GM19023 (cell line): ENCODE data around the gene TBC1D3B.
"Not testable (repeated sequence)": the region's sequence is repeated elsewhere in the genome, so short reads cannot be mapped to it uniquely, and the experiment has no call there.

ENCODE experiments used
- ATAC-seq: cut with Tn5 transposase; IDR thresholded peaks from one replicate; pipeline ENCODE4 v1.9.1; 2021; ENCODE audit warnings: mild to moderate bottlenecking, moderate library complexity; ENCODE audit not compliant: unreplicated experiment

TBC1D3B gene

DNA sequence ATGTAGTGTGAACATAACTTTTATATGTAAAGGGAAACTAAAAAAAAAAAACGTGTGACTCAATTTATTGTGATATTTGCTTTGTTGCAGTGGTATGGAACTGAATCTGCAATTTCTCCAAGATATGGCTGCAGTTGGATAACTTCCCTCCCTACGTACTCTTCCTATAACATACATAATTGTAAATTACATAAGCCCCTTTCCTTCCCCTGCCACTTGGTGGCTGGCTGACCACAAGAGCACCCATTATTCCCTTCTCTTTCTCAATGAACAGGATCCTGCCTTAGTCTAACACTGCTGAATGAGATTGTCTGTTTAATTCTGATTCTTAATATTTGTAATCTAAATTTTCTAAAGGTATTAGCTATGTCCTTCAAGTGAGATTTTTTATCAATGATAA is 45.0 kb downstream of the TBC1D3B start:
- no peak for ATAC-seq

DNA sequence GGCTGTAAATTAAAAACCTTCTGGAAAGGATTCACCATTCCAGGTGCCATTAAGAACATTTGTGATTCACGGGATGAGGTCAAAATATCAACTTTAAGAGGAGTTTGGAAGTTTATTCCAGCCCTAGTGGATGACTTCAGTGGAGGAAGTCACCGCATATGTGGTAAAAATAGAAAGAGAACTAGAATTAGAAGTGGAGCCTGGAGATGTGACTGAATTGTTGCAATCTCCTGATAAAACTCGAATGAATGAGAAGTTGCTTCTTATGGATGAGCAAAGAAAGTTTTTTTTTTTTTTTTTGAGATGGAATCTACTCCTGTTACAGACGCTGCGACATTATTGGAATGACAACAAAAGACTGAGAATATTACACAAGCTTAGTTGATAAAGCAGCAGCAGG is 46.1 kb downstream of the TBC1D3B start:
- no peak for ATAC-seq

DNA sequence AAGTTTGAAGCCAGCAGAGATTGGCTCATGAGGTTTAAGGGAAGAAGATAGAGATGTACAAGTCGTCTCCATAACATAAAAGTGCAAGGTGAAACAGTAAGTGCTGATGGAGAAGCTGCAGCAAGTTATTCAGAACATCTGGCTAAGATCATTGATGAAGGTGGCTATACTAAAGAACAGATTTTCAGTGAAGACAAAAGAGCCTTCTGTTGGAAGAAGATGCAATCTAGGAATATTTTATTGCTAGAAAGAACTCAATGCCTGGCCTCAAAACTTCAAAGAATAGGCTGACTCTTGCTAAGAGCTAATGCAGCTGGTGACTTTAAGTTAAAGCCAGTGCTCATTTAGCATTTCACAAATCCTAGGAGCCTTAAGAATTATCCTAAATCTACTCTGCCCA is 46.8 kb downstream of the TBC1D3B start:
- ATAC-seq, result no peak

DNA sequence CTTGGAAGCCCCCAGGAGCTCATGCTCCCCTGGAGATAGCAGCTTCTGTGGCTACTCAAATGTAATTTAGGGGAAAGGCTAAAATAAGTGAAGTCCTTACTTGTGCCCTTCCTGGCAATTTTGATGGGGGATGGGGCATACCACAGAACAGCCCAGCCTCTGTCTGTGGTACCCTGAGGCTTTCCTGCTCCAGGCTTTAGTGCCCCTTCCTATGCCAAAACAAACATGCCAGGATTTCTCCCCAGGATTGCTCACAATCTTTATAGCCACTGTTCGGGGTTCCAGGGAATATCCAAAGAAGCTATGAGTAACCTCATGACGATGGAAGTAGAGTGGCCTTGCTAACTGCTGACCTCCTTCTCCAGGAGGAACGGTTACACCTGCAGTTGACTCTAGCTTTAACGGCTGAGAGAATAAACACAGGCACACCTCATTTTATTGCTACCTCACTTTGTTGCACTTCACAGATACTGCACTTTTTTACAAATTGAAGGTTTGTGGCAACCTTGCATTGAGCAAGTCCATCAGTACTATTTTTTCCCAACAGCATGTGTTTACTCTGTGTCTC is 47.9 kb downstream of the TBC1D3B start:
- no peak for ATAC-seq

DNA sequence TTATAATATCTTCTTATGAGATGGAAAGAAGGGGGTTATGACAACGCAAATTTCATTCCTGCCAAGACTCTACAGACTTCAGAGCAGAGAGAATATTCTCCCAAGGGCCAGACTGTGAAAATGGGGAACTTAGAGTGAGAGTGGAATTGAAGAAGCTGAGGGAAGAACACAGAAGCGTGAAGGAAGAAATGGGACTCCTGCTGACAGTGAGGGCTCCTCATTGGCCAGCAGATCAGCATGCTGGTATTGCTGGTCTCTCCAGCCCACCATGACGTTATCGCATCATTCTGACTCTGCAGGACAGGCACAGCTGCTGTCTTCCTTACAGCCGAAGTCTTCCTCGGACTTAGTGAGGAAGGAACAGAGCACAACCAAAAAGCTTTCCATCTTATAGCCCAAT is 48.5 kb downstream of the TBC1D3B start:
- no peak for ATAC-seq

DNA sequence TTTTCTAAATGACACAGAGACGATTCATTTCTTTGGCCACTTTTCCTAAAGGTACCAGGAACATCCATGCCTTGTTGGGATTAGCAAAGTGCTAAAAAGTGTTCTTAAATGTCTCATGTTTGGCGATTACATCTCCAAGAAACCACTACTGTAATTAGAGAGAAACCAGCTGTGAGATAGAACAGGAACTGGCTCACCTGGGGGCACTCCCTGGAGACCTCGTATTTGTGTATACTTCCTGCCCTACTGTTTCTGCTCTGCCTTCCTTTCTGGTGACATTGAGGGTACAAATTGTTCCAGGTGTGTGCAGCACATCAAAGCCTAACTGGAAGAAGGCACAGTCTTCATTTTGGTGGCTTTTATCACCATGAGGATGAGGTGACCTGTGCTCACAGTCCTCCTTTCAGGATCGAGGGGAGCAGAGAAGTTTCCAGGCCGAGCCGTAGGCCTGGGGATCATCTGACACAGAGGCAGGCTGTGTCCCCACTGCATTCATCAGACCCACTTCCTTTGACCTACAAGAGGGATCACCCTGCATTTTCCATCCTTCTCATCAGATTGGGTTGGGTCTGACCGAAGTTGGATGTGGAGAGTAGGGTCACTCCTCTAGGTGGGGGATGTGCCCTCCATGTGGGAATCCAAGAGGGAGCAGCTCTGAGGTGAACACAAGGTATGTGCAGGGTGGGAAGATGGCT is 49.1 kb downstream of the TBC1D3B start:
- no peak for ATAC-seq

DNA sequence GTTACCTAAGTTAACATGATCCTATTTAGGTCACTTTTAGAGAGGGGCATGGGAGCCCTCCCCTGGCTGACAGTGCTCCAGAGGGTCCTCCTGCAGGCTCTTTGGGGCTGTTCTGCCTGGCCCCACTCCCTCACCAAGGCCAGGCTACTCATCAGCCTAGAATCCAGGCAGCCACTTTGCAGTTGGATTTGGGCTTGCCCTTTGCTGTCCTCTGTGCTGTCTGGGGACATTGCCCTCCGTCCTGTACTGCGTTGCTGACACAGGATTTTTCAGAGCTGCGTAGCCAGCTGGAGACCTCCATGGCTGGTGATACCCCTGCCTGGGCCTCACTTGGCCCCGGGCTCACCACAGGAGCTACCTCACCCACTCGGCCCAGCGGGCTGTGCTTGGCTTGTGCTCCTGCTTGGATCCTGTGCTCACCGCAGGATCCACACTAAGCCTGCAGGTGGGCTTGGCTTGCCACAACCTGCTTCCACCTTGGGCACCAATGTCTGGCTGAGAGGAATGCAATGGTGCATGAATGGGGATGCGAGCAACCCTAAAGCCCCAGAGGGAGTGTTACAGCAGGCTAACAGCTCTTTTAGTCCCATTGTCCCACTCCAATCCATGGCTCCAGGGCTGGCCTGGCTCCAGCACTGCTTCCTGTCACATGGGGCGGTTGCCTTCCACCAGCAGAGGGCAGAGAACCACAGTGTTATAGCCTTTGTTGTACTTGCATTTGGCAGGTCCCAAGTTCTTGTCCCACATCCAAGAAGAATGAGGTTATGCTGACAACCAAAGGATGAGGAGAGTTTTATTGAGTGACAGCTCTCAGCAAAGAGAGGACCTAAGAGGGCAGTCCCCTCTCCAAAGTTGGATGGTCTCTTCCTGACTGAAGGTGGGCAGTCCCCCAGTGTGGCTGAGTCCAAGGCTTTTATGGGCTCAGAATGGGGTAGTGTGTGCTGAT is 51.3 kb downstream of the TBC1D3B start:
- ATAC-seq, result no peak

DNA sequence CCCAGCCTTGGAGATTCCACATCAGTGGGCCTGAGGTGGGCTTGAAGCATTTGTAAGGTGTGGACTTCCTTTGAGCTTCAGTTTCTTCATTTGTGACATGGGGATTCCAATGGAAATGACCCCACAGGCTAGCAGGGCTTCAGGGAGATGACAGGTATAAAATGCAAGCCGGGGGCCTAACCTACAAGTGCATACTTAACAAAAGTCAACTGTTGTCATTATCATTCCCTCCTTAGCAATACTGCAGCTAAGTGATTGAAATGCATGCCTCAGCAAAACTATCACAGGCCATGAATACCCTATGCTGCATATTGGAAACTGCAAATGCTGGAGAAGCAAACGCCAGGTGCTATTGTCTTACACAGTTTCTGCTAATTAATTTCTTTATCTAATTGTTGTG is 53.0 kb downstream of the TBC1D3B start:
- ATAC-seq, result no peak

DNA sequence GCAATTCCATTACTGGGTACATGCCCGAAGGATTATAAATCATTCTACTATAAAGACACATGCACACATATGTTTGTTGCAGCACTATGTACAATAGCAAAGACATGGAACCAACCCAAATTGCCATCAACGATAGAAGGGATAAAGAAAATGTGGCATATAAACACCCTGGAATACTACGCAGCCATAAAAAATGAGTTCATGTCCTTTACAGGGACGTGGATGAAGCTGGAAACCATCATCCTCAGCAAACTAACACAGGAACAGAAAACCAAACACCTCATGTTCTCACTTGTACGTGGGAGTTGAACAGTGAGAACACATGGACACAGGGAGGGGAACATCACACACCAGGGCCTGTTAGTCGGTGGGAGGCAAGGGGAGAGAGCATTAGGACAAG is 55.3 kb downstream of the TBC1D3B start:
- ATAC-seq, result not testable (repeated sequence)

DNA sequence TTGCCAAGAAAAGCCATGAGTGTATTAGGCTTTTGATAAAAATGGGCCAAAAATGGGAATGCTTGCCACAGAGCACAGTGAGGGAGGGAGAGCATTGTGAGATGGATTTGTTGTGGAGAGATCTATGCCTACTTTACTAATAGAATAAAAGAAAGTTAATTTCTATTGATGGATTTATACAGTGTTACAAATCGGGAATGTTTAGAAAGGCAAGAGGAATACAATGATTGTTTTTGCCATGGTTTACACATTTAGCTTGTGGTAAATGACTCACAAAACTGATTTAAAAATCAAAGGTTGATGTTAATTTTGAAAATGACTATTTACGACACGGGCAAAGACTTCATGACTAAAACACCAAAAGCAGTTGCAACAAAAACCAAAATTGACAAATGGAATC is 56.2 kb downstream of the TBC1D3B start:
- ATAC-seq, result no peak

DNA sequence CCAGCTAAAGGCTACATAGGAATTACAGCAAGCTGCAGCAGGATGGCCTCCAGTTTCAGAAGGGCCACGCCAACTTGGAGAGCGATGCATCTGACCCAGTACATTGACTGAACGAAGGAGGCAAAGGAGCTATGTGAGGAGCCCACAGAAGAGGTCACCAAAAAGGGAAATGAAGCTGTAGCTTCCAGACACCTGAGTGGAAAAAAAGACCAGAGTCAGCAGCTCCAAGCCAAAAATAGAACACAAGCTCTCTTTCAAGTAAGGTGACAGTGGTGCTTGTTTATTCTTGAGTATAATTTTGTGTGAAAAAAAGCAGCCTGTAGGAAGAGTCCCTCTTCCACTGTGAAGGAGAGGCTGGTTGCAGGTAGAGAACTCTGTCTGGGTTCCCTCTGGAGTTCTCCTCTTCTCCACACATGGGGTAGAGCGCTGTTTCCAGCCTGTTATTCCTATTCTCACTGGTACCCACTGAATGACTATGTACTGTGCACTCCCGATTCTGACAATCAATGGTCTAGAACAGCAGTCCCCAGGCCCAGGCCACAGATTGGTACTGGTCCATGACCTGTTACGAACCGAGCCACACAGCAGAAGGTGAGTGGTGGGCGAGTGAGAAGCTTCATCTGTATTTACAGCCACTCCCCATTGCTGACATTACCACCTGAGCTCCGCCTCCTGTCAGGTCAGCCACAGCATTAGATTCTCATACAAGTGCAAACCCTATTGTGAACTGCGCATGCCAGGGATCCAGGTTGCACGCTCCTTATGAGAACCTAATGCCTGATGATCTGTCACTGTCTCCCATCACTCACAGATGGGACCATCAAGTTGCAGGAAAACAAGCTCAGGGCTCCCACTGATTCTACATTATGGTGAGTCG is 57.7 kb downstream of the TBC1D3B start:
- ATAC-seq, result no peak

DNA sequence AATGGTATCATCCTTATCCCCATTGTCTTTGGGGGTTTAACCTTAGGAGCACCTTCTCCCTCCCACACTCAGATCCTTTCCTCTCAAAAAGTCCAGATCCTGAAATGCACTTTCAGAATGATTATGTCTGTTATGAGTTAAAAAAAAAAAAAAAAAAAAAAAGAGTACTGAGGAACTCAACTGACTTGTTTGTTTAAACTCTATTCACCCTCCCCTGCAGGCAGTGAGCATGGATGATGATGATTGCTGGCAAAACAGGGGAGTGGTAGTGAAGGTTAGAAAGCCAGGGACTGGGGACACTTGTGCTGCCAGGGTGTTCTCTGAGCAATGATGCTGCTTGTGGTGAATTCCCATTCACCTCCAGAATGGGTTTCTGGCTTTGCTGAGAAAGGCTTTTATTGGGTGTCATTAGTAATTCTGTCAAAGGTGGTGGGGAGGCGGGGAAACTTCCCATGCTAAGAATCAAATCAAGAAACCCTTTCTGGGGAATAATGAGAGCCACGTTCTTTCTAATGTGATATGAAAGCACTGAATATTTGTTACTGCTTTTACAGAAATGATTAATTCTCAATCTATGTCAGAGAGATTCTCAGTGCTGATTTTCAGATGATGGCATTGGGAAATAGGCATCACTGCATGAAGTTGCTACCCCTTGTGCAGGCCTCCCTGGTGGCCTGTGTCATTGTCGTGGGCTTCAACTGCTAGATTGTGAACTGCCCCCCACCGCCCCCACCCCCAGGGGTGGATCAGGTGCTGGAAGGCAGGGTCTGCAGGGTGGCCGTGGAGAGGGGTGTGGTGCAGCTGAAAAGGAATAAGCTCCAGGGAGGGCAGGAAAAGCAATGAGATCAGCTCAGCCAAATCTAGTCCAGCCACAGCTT is 58.7 kb downstream of the TBC1D3B start:
- ATAC-seq, result no peak
